ENCODE data around the gene NCK1. TPM values are rescaled to one million over a fixed set of nuclear protein-coding genes. Genes with fewer than 3 reads are reported as not detected.

Gene NCK1
- total RNA-seq, 1 experiment from 2014 or later = 25.6 TPM

DNA sequence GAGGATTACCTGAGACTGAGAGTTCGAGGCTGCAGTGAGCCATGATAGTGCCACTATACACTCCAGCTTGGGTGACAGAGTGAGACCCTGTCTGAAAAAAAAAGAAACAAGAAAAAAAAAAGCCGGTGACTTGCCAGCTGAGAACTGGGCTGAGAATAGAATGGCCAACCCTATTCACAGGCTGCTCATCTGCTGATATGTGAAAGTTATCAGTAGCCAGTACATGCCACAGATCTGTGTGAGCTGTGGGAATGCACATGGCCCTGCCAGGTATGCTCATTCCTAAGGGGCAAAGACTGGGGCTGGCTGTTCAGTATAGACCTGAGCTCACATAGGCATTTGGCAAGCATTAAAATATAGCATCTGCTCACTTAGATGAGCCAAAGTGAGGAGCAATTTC lies 126.6 kb downstream of the NCK1 start:
- no TSS peak for BruUV-seq (replicated peaks)
- no peaks in the 10 kb centered on the region for H3K36me3 ChIP-seq (ENCODE audit: control insufficient read depth in 1 of 2, insufficient read depth in 2 of 2, low read length in 2 of 2)
- CTCF ChIA-PET = no interaction called here

GRCh38 chr3:136989781-136990524 lies 127.9 kb downstream of the NCK1 start:
- POLR2A ChIA-PET = no interaction called here

More for the DNA sequence above, 126.6 kb downstream of the NCK1 start:
- Histone ChIP-seq H2AFZ (ENCODE audit: low read depth, low read length, poor library complexity, severe bottlenecking) (no peak overlapping the region), H3K9ac (ENCODE audit: low read length) (no peak overlapping the region), H3K9me2 (ENCODE audit: insufficient read depth) (no peaks in the 10 kb centered on the region), H3K79me2 (ENCODE audit: insufficient read depth, low read length) (no peaks in the 10 kb centered on the region), H3K4me1 (ENCODE audit: control insufficient read depth in 1 of 2, insufficient read depth in 2 of 2, low read length in 2 of 2) (no peaks in the 10 kb centered on the region), H3K9me3 (ENCODE audit: control insufficient read depth in 1 of 2, insufficient read depth in 1 of 2, low read depth in 1 of 2, low read length in 2 of 2) (no peaks in the 10 kb centered on the region), H4K20me1 (ENCODE audit: insufficient read depth) (no peaks in the 10 kb centered on the region), H3K27me3 (ENCODE audit: insufficient read depth, low read length) (no peaks in the 10 kb centered on the region), H3K27ac (ENCODE audit: low read depth, low read length) (no peak overlapping the region), H3K4me2 (ENCODE audit: low read length) (no peak overlapping the region), H3K4me3 (replicated peaks in 1 of 2; ENCODE audit: low read depth in 1 of 2, low read length in 2 of 2) (no peak overlapping the region)
- ChIA-PET POLR2A (no interaction called here), RAD21 (ENCODE audit: low non-redundant PET in 1 of 2, low total read pairs in 2 of 2, uncharacterized antibody in 2 of 2, unreplicated experiment in 2 of 2) (no interaction called here)
- intact Hi-C loops (cut with micrococcal nuclease) = no loop called here
- ATAC-seq (no peak), DNase-seq (ENCODE audit: low read depth, low spot score) (no peak)
- TF ChIP-seq POLR2A (IDR thresholded peaks at IDR 0.05; ENCODE audit: borderline replicate concordance, extremely low read depth, insufficient read depth, insufficient read length) (no peak), YY1 (IDR thresholded peaks at IDR 0.05; ENCODE audit: extremely low read depth, insufficient replicate concordance, low read depth, low read length) (no peak), FOSL1 (IDR thresholded peaks at IDR 0.05; ENCODE audit: low read depth) (no peak), SP1 (IDR thresholded peaks at IDR 0.05; ENCODE audit: low read depth) (no peak), ZNF274 (IDR thresholded peaks at IDR 0.05; ENCODE audit: low read depth, low read length) (no peak), ELF1 (IDR thresholded peaks at IDR 0.05; ENCODE audit: borderline replicate concordance, low read depth) (no peak), CBX3 (IDR thresholded peaks at IDR 0.05; ENCODE audit: low read depth) (no peak), EZH2 (IDR thresholded peaks at IDR 0.05) (no peak), MAX (IDR thresholded peaks at IDR 0.05) (no peak), SRF (IDR thresholded peaks at IDR 0.05; ENCODE audit: low read depth) (no peak)

More at GRCh38 chr3:136989781-136990524, 127.9 kb downstream of the NCK1 start:
- Histone ChIP-seq H3K27ac (ENCODE audit: low read depth, low read length) (no peak overlapping the region), H3K36me3 (ENCODE audit: control insufficient read depth in 1 of 2, insufficient read depth in 2 of 2, low read length in 2 of 2) (no peaks in the 10 kb centered on the region), H3K9ac (ENCODE audit: low read length) (no peak overlapping the region), H3K4me1 (ENCODE audit: control insufficient read depth in 1 of 2, insufficient read depth in 2 of 2, low read length in 2 of 2) (peaks cover 0 to 5% of the 10 kb centered on the region in 2 experiments; a peak in 1 of 4 replicates), H3K4me2 (ENCODE audit: low read length) (no peak overlapping the region), H3K79me2 (ENCODE audit: insufficient read depth, low read length) (no peaks in the 10 kb centered on the region), H4K20me1 (ENCODE audit: insufficient read depth) (no peaks in the 10 kb centered on the region), H3K4me3 (replicated peaks in 1 of 2; ENCODE audit: low read depth in 1 of 2, low read length in 2 of 2) (no peak overlapping the region), H3K9me3 (ENCODE audit: control insufficient read depth in 1 of 2, insufficient read depth in 1 of 2, low read depth in 1 of 2, low read length in 2 of 2) (no peaks in the 10 kb centered on the region), H3K27me3 (ENCODE audit: insufficient read depth, low read length) (no peaks in the 10 kb centered on the region), H2AFZ (ENCODE audit: low read depth, low read length, poor library complexity, severe bottlenecking) (no peak overlapping the region), H3K9me2 (ENCODE audit: insufficient read depth) (no peaks in the 10 kb centered on the region)
- DNase-seq (ENCODE audit: low read depth, low spot score) (no peak), ATAC-seq (no peak)
- ChIA-PET RAD21 (ENCODE audit: low non-redundant PET in 1 of 2, low total read pairs in 2 of 2, uncharacterized antibody in 2 of 2, unreplicated experiment in 2 of 2) (no interaction called here), CTCF (interaction anchor here (0.6 kb wide), 1 partner anchor 269 kb away, joined by 3 read pairs; no protein-coding TSS in a partner anchor)
- intact Hi-C loops (cut with micrococcal nuclease) = no loop called here
- TF ChIP-seq, protein P1, sequence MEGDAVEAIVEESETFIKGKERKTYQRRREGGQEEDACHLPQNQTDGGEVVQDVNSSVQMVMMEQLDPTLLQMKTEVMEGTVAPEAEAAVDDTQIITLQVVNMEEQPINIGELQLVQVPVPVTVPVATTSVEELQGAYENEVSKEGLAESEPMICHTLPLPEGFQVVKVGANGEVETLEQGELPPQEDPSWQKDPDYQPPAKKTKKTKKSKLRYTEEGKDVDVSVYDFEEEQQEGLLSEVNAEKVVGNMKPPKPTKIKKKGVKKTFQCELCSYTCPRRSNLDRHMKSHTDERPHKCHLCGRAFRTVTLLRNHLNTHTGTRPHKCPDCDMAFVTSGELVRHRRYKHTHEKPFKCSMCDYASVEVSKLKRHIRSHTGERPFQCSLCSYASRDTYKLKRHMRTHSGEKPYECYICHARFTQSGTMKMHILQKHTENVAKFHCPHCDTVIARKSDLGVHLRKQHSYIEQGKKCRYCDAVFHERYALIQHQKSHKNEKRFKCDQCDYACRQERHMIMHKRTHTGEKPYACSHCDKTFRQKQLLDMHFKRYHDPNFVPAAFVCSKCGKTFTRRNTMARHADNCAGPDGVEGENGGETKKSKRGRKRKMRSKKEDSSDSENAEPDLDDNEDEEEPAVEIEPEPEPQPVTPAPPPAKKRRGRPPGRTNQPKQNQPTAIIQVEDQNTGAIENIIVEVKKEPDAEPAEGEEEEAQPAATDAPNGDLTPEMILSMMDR (IDR thresholded peaks at IDR 0.05 in 2 of 3, conservative IDR thresholded peaks at IDR 0.05 in 1 of 3; ENCODE audit: borderline replicate concordance in 1 of 3, insufficient read depth in 1 of 3, low read depth in 2 of 3, low read length in 2 of 3) = no peak
- TF ChIP-seq SIN3A (IDR thresholded peaks at IDR 0.05; ENCODE audit: low read depth) (no peak), SP1 (IDR thresholded peaks at IDR 0.05; ENCODE audit: low read depth) (no peak), CEBPB (IDR thresholded peaks at IDR 0.05; ENCODE audit: low read depth) (no peak), POLR2AphosphoS5 (IDR thresholded peaks at IDR 0.05; ENCODE audit: low read depth, low read length) (no peak), ZFX (IDR thresholded peaks at IDR 0.05) (no peak), SRF (IDR thresholded peaks at IDR 0.05; ENCODE audit: low read depth) (no peak), EZH2phosphoT487 (IDR thresholded peaks at IDR 0.05; ENCODE audit: borderline replicate concordance) (no peak)
- TF ChIP-seq, protein P2, sequence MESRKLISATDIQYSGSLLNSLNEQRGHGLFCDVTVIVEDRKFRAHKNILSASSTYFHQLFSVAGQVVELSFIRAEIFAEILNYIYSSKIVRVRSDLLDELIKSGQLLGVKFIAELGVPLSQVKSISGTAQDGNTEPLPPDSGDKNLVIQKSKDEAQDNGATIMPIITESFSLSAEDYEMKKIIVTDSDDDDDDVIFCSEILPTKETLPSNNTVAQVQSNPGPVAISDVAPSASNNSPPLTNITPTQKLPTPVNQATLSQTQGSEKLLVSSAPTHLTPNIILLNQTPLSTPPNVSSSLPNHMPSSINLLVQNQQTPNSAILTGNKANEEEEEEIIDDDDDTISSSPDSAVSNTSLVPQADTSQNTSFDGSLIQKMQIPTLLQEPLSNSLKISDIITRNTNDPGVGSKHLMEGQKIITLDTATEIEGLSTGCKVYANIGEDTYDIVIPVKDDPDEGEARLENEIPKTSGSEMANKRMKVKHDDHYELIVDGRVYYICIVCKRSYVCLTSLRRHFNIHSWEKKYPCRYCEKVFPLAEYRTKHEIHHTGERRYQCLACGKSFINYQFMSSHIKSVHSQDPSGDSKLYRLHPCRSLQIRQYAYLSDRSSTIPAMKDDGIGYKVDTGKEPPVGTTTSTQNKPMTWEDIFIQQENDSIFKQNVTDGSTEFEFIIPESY (IDR thresholded peaks at IDR 0.05; ENCODE audit: extremely low read depth, insufficient replicate concordance, low read length) = no peak
- TF ChIP-seq, protein P3, sequence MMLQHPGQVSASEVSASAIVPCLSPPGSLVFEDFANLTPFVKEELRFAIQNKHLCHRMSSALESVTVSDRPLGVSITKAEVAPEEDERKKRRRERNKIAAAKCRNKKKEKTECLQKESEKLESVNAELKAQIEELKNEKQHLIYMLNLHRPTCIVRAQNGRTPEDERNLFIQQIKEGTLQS (IDR thresholded peaks at IDR 0.05) = no peak
- BruUV-seq (replicated peaks) = no TSS peak
